OCI-LY1 (cell line): ENCODE results near the gene GZF1.

Experiments
- H2AFZ ChIP-seq: fragments of 200-600 bp; sonication (generic), shearing (Covaris generic); 2 replicates; pipeline ENCODE4 v1.6.0; 2014; ENCODE audit warnings: antibody characterized with exemption, mild to moderate bottlenecking, low read length
- H3F3A ChIP-seq: fragments of 200-600 bp; sonication (generic), shearing (Covaris generic); 2 replicates; pipeline ENCODE4 v1.6.0; 2014; ENCODE audit warnings: mild to moderate bottlenecking, antibody characterized with exemption, low read length, moderate library complexity; ENCODE audit not compliant: insufficient read depth
- H3K27ac ChIP-seq: fragments of 200-600 bp; sonication (generic); 2 replicates; pipeline ENCODE4 v1.5.1; 2014; ENCODE audit warnings: low read length, mixed run types, mild to moderate bottlenecking, low read depth; ENCODE audit not compliant: poor library complexity, severe bottlenecking
- H3K27me3 ChIP-seq: fragments of 200-600 bp; sonication (generic); 2 replicates; pipeline ENCODE4 v1.6.0; 2014; ENCODE audit warnings: antibody characterized with exemption, mild to moderate bottlenecking, low read length, moderate library complexity; ENCODE audit not compliant: insufficient read depth
- H3K36me3 ChIP-seq: fragments of 200-600 bp; sonication (generic); 2 replicates; pipeline ENCODE4 v1.6.1; 2014; ENCODE audit warnings: mild to moderate bottlenecking, antibody characterized with exemption, low read length, moderate library complexity, mixed read lengths; ENCODE audit not compliant: insufficient read depth
- H3K4me1 ChIP-seq: fragments of 200-600 bp; sonication (generic); 2 replicates; pipeline ENCODE4 v1.5.1; 2014; ENCODE audit warnings: mild to moderate bottlenecking, low read length, moderate library complexity; ENCODE audit not compliant: insufficient read depth, severe bottlenecking
- H3K4me2 ChIP-seq: fragments of 200-600 bp; sonication (generic), shearing (Covaris generic); 2 replicates; pipeline ENCODE4 v1.6.1; 2014; ENCODE audit warnings: low read length
- H3K4me3 ChIP-seq: fragments of 200-600 bp; sonication (generic); 2 replicates; pipeline ENCODE4 v1.5.1; 2014; ENCODE audit warnings: low read length, low read depth, mild to moderate bottlenecking, mixed read lengths; ENCODE audit not compliant: poor library complexity, severe bottlenecking
- H3K79me2 ChIP-seq: fragments of 200-600 bp; shearing (Covaris generic); 2 replicates; pipeline ENCODE4 v1.6.1; 2016; ENCODE audit warnings: mixed run types, low read length, mixed read lengths; ENCODE audit not compliant: insufficient read depth
- H3K9ac ChIP-seq: fragments of 200-600 bp; sonication (generic), shearing (Covaris generic); 2 replicates; pipeline ENCODE4 v1.6.1; 2014; ENCODE audit warnings: mild to moderate bottlenecking, low read length, mixed read lengths
- H3K9me2 ChIP-seq: fragments of 200-600 bp; sonication (generic), shearing (Covaris generic); 2 replicates; pipeline ENCODE4 v1.6.1; 2014; ENCODE audit warnings: low read depth, mild to moderate bottlenecking, low read length, mixed read lengths
- H3K9me3 ChIP-seq: fragments of 200-600 bp; shearing (Covaris generic); 2 replicates; pipeline ENCODE4 v1.6.1; 2014; ENCODE audit warnings: low read length, mixed read lengths
- H4K20me1 ChIP-seq: fragments of 200-600 bp; sonication (generic), shearing (Covaris generic); 2 replicates; pipeline ENCODE4 v1.6.0; 2016; ENCODE audit warnings: mild to moderate bottlenecking, low read length; ENCODE audit not compliant: insufficient read depth
- CTCF ChIP-seq: fragments of 200-600 bp; sonication (generic), shearing (Covaris generic); IDR thresholded peaks from 2 replicates; pipeline ENCODE4 v1.5.1; 2017; ENCODE audit warnings: mild to moderate bottlenecking, antibody characterized with exemption, low read length, moderate library complexity, mixed read lengths
- EZH2 ChIP-seq: fragments of 200-600 bp; sonication (generic), shearing (Covaris generic); IDR thresholded peaks from 2 replicates; pipeline ENCODE4 v1.8.0; 2017; ENCODE audit warnings: borderline replicate concordance, mixed run types, mild to moderate bottlenecking, antibody characterized with exemption, low read length, moderate library complexity, mixed read lengths

The GZF1 gene

DNA sequence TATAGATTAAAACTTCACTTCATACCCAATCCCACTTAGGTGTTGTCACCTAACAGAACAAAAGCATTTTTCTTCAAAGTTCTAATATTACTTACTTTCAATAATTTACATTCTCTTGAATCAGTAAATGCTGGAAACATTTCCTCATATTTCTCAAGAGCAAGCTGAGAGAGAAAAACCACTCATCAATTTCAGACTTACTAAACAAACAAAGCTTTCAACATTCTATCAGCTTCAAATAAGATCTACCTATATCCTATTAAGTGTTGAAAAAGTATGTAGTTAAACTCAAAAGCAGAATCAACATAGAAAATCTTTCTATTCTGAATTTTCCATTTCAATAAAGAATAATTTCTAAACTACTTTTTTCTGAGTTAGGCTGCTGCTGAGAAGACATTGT is 17.8 kb downstream of the GZF1 start:
- Histone ChIP-seq H2AFZ (no peak overlapping the region), H3K4me3 (no peak overlapping the region), H3K9ac (no peak overlapping the region), H3K27ac (no peak overlapping the region), H3K36me3 (peaks cover 83% of the 10 kb centered on the region), H3K9me3 (peaks cover 7% of the 10 kb centered on the region; the same call in 1 of the 2 replicates), H3K4me1 (no peaks in the 10 kb centered on the region), H3K4me2 (no peak overlapping the region), H3K27me3 (no peaks in the 10 kb centered on the region), H4K20me1 (no peaks in the 10 kb centered on the region), H3K79me2 (no peaks in the 10 kb centered on the region), H3K9me2 (no peaks in the 10 kb centered on the region), H3F3A (no peaks in the 10 kb centered on the region)
- TF ChIP-seq CTCF (no peak), EZH2 (no peak)

- no peak overlapping the region for H3K9ac ChIP-seq
- no peak overlapping the region for H3K27ac ChIP-seq
- no peaks in the 10 kb centered on the region for H3K4me1 ChIP-seq
- no peaks in the 10 kb centered on the region for H4K20me1 ChIP-seq
- H3K79me2 ChIP-seq, result no peaks in the 10 kb centered on the region
- H2AFZ ChIP-seq, result no peak overlapping the region
- no peaks in the 10 kb centered on the region for H3F3A ChIP-seq
- peaks cover 81% of the 10 kb centered on the region for H3K36me3 ChIP-seq
- H3K9me3 ChIP-seq, result peaks cover 9% of the 10 kb centered on the region; the same call in 1 of the 2 replicates
- H3K27me3 ChIP-seq, result no peaks in the 10 kb centered on the region
- H3K4me3 ChIP-seq, result no peak overlapping the region
- H3K4me2 ChIP-seq, result no peak overlapping the region
- H3K9me2 ChIP-seq, result no peaks in the 10 kb centered on the region
- no peak for TF ChIP-seq CTCF
- TF ChIP-seq EZH2, result no peak
Observed at GRCh38 chr20:23381876-23382275, 19.9 kb downstream of the GZF1 start.

- Histone ChIP-seq H3K9me2 (no peaks in the 10 kb centered on the region), H2AFZ (no peak overlapping the region), H3K27ac (no peak overlapping the region), H3K4me3 (no peak overlapping the region), H3K79me2 (no peaks in the 10 kb centered on the region), H3K9me3 (peaks cover 15% of the 10 kb centered on the region), H3K27me3 (no peaks in the 10 kb centered on the region), H3K36me3 (peaks cover 83% of the 10 kb centered on the region), H3F3A (no peaks in the 10 kb centered on the region), H3K4me1 (peaks cover 2% of the 10 kb centered on the region), H3K4me2 (no peak overlapping the region), H3K9ac (no peak overlapping the region), H4K20me1 (no peaks in the 10 kb centered on the region)
- TF ChIP-seq EZH2 (no peak), CTCF (no peak)
Observed at GRCh38 chr20:23386304-23387117, 24.5 kb downstream of the GZF1 start.
